WTC11 (cell line): ENCODE measurements around the gene DBN1. TPM values are rescaled to one million over a fixed set of nuclear protein-coding genes. Genes with fewer than 3 reads are reported as not detected.

ENCODE experiments used
- ATAC-seq: fragments of 200-7000 bp; cut with Tn5 transposase; 2 replicates; pipeline ENCODE4 v1.10.0; 2021; ENCODE audit warnings: mild to moderate bottlenecking, moderate library complexity
- CTCF ChIA-PET: fragments of 300-600 bp; sonication (Branson Sonifier 250); formaldehyde crosslinking; loops from one replicate; lab custom pipeline; 2021; ENCODE audit warnings: antibody characterized with exemption; lab: Charles Lee
- POLR2A ChIA-PET: fragments of 350-600 bp; sonication (Branson Sonifier 250); formaldehyde crosslinking; loops from one replicate; lab custom pipeline; 2021; ENCODE audit warnings: antibody characterized with exemption; lab: Charles Lee
- DNase-seq: peaks from one replicate; pipeline ENCODE4 v3.0.0; 2021; ENCODE audit warnings: low spot score
- H3K27ac Mint-ChIP-seq: 2 replicates; pipeline ENCODE4 v1.8.0; 2021; ENCODE audit warnings: mixed read lengths
- H3K27me3 Mint-ChIP-seq: 2 replicates; pipeline ENCODE4 v1.8.0; 2021; ENCODE audit warnings: low read depth, mild to moderate bottlenecking, moderate library complexity, mixed read lengths
- H3K36me3 Mint-ChIP-seq: 2 replicates; pipeline ENCODE4 v1.8.0; 2021; ENCODE audit warnings: mixed read lengths
- H3K4me1 Mint-ChIP-seq: 2 replicates; pipeline ENCODE4 v1.8.0; 2022; ENCODE audit warnings: mixed read lengths
- H3K4me3 Mint-ChIP-seq: 2 replicates; pipeline ENCODE4 v1.8.0; 2021; ENCODE audit warnings: mild to moderate bottlenecking, moderate library complexity, mixed read lengths
- H3K9me3 Mint-ChIP-seq: 2 replicates; pipeline ENCODE4 v1.8.0; 2021; ENCODE audit warnings: mixed read lengths
- ATF6 ChIP-seq: sonication (generic); formaldehyde crosslinking; IDR thresholded peaks from 2 replicates; pipeline ENCODE4 v1.8.1; 2023; ENCODE audit warnings: mild to moderate bottlenecking, missing genetic modification reagents
- E2F4 ChIP-seq: sonication (generic); formaldehyde crosslinking; IDR thresholded peaks from 2 replicates; pipeline ENCODE4 v1.8.1; 2022; ENCODE audit warnings: low read depth, mild to moderate bottlenecking, moderate library complexity, missing genetic modification reagents, borderline replicate concordance
- ESRRA ChIP-seq: sonication (generic); formaldehyde crosslinking; IDR thresholded peaks from 2 replicates; pipeline ENCODE4 v1.8.1; 2022; ENCODE audit warnings: mild to moderate bottlenecking, missing genetic modification reagents, borderline replicate concordance
- FOXJ3 ChIP-seq: sonication (generic); formaldehyde crosslinking; IDR thresholded peaks from 2 replicates; pipeline ENCODE4 v1.9.0; 2021; ENCODE audit warnings: missing genetic modification reagents, mild to moderate bottlenecking, borderline replicate concordance
- NFE2L1 ChIP-seq: sonication (generic); formaldehyde crosslinking; IDR thresholded peaks from 2 replicates; pipeline ENCODE4 v1.8.1; 2023; ENCODE audit warnings: missing genetic modification reagents
- PRDM15 ChIP-seq: sonication (generic); formaldehyde crosslinking; IDR thresholded peaks from 2 replicates; pipeline ENCODE4 v1.8.0; 2022; ENCODE audit warnings: missing genetic modification reagents
- PRRX2 ChIP-seq: fragments of 250-450 bp; sonication (Bioruptor Pico); IDR thresholded peaks from 2 replicates; pipeline ENCODE4 v1.8.0; 2021; ENCODE audit warnings: mild to moderate bottlenecking
- RELA ChIP-seq: sonication (generic); formaldehyde crosslinking; IDR thresholded peaks from 2 replicates; pipeline ENCODE4 v1.8.1; 2022; ENCODE audit warnings: missing genetic modification reagents, mild to moderate bottlenecking, borderline replicate concordance
- SMAD3 ChIP-seq: sonication (generic); formaldehyde crosslinking; IDR thresholded peaks from 2 replicates; pipeline ENCODE4 v1.8.0; 2022; ENCODE audit warnings: missing genetic modification reagents, mild to moderate bottlenecking, borderline replicate concordance
- SOX15 ChIP-seq: fragments of 250-450 bp; sonication (Bioruptor Pico); IDR thresholded peaks from 2 replicates; pipeline ENCODE4 v1.9.0; 2021; ENCODE audit warnings: mild to moderate bottlenecking
- ZBTB21 ChIP-seq: sonication (generic); formaldehyde crosslinking; IDR thresholded peaks from 2 replicates; pipeline ENCODE4 v1.8.1; 2023; ENCODE audit warnings: mild to moderate bottlenecking, missing genetic modification reagents, borderline replicate concordance
- ZNF396 ChIP-seq: fragments of 250-450 bp; sonication (Bioruptor Pico); IDR thresholded peaks from 2 replicates; pipeline ENCODE4 v1.8.0; 2021; ENCODE audit warnings: mild to moderate bottlenecking, moderate library complexity, borderline replicate concordance
- ZNF425 ChIP-seq: fragments of 250-450 bp; sonication (Bioruptor Pico); conservative IDR thresholded peaks from 2 replicates; pipeline ENCODE4 v1.9.0; 2021; ENCODE audit warnings: mild to moderate bottlenecking
- ZNF671 ChIP-seq: fragments of 250-450 bp; sonication (Bioruptor Pico); IDR thresholded peaks from 2 replicates; pipeline ENCODE4 v1.8.0; 2021; ENCODE audit warnings: mild to moderate bottlenecking
- total RNA-seq: library from RNA; stranded (reverse); gene quantifications from 3 replicates; pipeline ENCODE4 v1.2.3, GENCODE V29; 2021
- TF ChIP-seq, protein P1 (sequence below): sonication (generic); formaldehyde crosslinking; conservative IDR thresholded peaks from 2 replicates; pipeline ENCODE4 v1.8.1; 2022; ENCODE audit warnings: mild to moderate bottlenecking, missing genetic modification reagents
- TF ChIP-seq, protein P2 (sequence below): sonication (generic); formaldehyde crosslinking; IDR thresholded peaks from 2 replicates; pipeline ENCODE4 v1.8.1; 2023; ENCODE audit warnings: mild to moderate bottlenecking, missing genetic modification reagents, moderate library complexity
- TF ChIP-seq, protein P3 (sequence below): fragments of 200-600 bp; IDR thresholded peaks from 2 replicates; pipeline ENCODE4 v1.8.0; 2022; ENCODE audit warnings: antibody characterized with exemption

The DBN1 gene
- total RNA-seq, 1 experiment from 2014 or later: 288 TPM

GRCh38 chr5:177505075-177505474 lies 31.6 kb upstream of the DBN1 start (continued):
- TF ChIP-seq PRDM15 (CRISPR knock-in tag) (no peak), ZNF396 (CRISPR knock-in tag) (no peak), FOXJ3 (no peak), ATF6 (CRISPR knock-in tag) (no peak)

DNA sequence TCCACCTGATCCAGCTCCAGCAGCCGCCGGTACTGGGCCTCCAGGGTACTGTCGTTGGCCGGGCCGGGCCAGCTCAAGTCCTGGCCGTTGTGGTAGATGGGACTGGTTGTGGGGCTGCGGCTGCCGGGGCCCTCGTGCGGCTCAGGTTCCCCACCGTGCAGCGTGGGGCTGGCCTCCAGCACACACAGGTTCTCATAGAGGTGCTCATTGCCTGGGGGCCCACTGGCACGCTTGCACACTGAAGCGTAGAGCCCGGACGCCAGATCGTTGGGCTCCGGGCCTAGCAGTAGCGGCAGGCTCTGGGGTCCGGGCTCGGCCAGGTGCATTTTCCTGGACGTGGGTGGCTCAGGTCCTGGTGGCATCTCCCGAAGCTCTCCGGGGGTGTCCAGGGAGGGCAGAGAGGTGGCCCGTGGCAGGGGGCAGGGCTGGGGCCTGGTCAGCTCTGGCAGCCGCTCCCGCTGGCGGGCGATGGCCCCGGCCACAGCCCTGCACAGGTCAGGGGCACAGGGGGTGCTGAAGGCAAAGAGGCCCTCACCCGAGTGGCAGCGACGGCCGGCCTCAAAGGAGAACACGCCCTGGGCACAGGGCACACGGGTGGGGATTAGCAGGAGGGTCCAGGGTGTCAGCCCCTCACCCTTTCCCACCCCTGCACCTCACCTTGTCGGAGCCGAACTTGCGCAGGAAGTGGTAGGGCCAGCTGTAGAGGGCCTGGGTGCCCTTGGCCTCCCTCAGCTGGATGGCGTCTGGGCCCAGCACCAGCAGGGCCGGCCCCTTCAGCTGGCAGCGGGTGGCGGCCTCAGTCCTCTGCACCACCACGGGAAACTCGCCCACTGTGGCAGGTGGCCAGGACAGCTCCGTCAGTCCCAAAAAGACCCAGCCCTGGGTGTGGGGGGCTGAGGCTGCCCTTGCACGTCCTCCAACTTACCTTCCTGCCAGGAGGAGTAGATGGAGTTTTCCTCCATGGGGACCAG lies 30.9 kb upstream of the DBN1 start:
- CTCF ChIA-PET: interaction anchor here (1.1 to 3.8 kb wide), 5 partner anchors 13 to 114 kb away, joined by 3 to 29 read pairs (median 6); no protein-coding TSS in a partner anchor
- Mint-ChIP-seq H3K27me3 (peaks cover 13% of the 10 kb centered on the region), H3K9me3 (no peaks in the 10 kb centered on the region), H3K36me3 (peaks cover 10% of the 10 kb centered on the region), H3K4me3 (no peak overlapping the region), H3K27ac (no peak overlapping the region), H3K4me1 (peaks cover 11% of the 10 kb centered on the region)
- no peak for ATAC-seq
- POLR2A ChIA-PET: no interaction called here
- no peak for TF ChIP-seq RELA (CRISPR knock-in tag)
- no peak for TF ChIP-seq PRRX2 (CRISPR knock-in tag)
- no peak for TF ChIP-seq ZBTB21 (CRISPR knock-in tag)
- TF ChIP-seq ZNF425: no peak
- DNase-seq: no peak

- ChIA-PET POLR2A (no interaction called here), CTCF (interaction anchor here (1.5 to 3.8 kb wide), 4 partner anchors 13 to 114 kb away, joined by 6 to 29 read pairs (median 6); no protein-coding TSS in a partner anchor)
- ATAC-seq (no peak), DNase-seq (no peak)
- Mint-ChIP-seq H3K9me3 (no peaks in the 10 kb centered on the region), H3K36me3 (peaks cover 10% of the 10 kb centered on the region), H3K27ac (peak overlapping the region; percentile 27; the same call in 1 of the 2 replicates), H3K27me3 (peaks cover 22% of the 10 kb centered on the region), H3K4me3 (no peak overlapping the region), H3K4me1 (peaks cover 12% of the 10 kb centered on the region)
- TF ChIP-seq, protein P1, sequence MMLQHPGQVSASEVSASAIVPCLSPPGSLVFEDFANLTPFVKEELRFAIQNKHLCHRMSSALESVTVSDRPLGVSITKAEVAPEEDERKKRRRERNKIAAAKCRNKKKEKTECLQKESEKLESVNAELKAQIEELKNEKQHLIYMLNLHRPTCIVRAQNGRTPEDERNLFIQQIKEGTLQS (CRISPR knock-in tag): no peak
- TF ChIP-seq ESRRA (CRISPR knock-in tag) (no peak), SMAD3 (CRISPR knock-in tag) (no peak), SOX15 (no peak), FOXJ3 (no peak), ZBTB21 (CRISPR knock-in tag) (no peak), ZNF671 (CRISPR knock-in tag) (no peak), E2F4 (CRISPR knock-in tag) (no peak), NFE2L1 (no peak)
- TF ChIP-seq, protein P2, sequence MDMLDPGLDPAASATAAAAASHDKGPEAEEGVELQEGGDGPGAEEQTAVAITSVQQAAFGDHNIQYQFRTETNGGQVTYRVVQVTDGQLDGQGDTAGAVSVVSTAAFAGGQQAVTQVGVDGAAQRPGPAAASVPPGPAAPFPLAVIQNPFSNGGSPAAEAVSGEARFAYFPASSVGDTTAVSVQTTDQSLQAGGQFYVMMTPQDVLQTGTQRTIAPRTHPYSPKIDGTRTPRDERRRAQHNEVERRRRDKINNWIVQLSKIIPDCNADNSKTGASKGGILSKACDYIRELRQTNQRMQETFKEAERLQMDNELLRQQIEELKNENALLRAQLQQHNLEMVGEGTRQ: no peak
- TF ChIP-seq, protein P3, sequence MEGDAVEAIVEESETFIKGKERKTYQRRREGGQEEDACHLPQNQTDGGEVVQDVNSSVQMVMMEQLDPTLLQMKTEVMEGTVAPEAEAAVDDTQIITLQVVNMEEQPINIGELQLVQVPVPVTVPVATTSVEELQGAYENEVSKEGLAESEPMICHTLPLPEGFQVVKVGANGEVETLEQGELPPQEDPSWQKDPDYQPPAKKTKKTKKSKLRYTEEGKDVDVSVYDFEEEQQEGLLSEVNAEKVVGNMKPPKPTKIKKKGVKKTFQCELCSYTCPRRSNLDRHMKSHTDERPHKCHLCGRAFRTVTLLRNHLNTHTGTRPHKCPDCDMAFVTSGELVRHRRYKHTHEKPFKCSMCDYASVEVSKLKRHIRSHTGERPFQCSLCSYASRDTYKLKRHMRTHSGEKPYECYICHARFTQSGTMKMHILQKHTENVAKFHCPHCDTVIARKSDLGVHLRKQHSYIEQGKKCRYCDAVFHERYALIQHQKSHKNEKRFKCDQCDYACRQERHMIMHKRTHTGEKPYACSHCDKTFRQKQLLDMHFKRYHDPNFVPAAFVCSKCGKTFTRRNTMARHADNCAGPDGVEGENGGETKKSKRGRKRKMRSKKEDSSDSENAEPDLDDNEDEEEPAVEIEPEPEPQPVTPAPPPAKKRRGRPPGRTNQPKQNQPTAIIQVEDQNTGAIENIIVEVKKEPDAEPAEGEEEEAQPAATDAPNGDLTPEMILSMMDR: no peak
Measured at GRCh38 chr5:177503351-177504085, 30.1 kb upstream of the DBN1 start.
